ENCODE measurements around the gene TRAPPC2L.
"Not testable (repeated sequence)": the region's sequence is repeated elsewhere in the genome, so short reads cannot be mapped to it uniquely, and the experiment has no call there.

The TRAPPC2L gene

GRCh38 chr16:88893127-88893968, 36.4 kb downstream of the TRAPPC2L start:
- no peak for DNase-seq (ENCODE audit: low spot score)

- not testable (repeated sequence) for DNase-seq (ENCODE audit: low spot score)
Observed at GRCh38 chr16:88894266-88894665, 37.3 kb downstream of the TRAPPC2L start.

- no peak for DNase-seq (ENCODE audit: low spot score)
Observed at GRCh38 chr16:88894681-88895300, 37.9 kb downstream of the TRAPPC2L start.

GRCh38 chr16:88895335-88895734, 38.4 kb downstream of the TRAPPC2L start:
- no peak for DNase-seq (ENCODE audit: low spot score)

- no peak for DNase-seq (ENCODE audit: low spot score)
Observed at GRCh38 chr16:88896238-88897070, 39.5 kb downstream of the TRAPPC2L start.

GRCh38 chr16:88897696-88898425, 40.9 kb downstream of the TRAPPC2L start:
- DNase-seq (ENCODE audit: low spot score) = no peak

GRCh38 chr16:88899901-88900661, 43.2 kb downstream of the TRAPPC2L start:
- DNase-seq (ENCODE audit: low spot score) = no peak

GRCh38 chr16:88900662-88901052, 43.7 kb downstream of the TRAPPC2L start:
- DNase-seq (ENCODE audit: low spot score) = no peak

- DNase-seq (ENCODE audit: low spot score) = no peak
Observed at GRCh38 chr16:88901718-88902337, 44.9 kb downstream of the TRAPPC2L start.

GRCh38 chr16:88902744-88903143, 45.8 kb downstream of the TRAPPC2L start:
- no peak for DNase-seq (ENCODE audit: low spot score)

- DNase-seq (ENCODE audit: low spot score) = no peak
Observed at GRCh38 chr16:88903267-88903666, 46.3 kb downstream of the TRAPPC2L start.

GRCh38 chr16:88904676-88905365, 47.9 kb downstream of the TRAPPC2L start:
- DNase-seq (ENCODE audit: low spot score) = no peak

- DNase-seq (ENCODE audit: low spot score) = peak; percentile 39
Observed at GRCh38 chr16:88905563-88905962, 48.6 kb downstream of the TRAPPC2L start.

- DNase-seq (ENCODE audit: low spot score) = no peak
Observed at GRCh38 chr16:88906020-88906419, 49.1 kb downstream of the TRAPPC2L start.

GRCh38 chr16:88906535-88907105, 49.7 kb downstream of the TRAPPC2L start:
- no peak for DNase-seq (ENCODE audit: low spot score)

- DNase-seq (ENCODE audit: low spot score) = no peak
Observed at GRCh38 chr16:88907768-88908167, 50.8 kb downstream of the TRAPPC2L start.

- no peak for DNase-seq (ENCODE audit: low spot score)
Observed at GRCh38 chr16:88908307-88908706, 51.4 kb downstream of the TRAPPC2L start.

GRCh38 chr16:88909431-88910210, 52.7 kb downstream of the TRAPPC2L start:
- no peak for DNase-seq (ENCODE audit: low spot score)
